Measurements from ENCODE around the gene ACO1.

ACO1 gene

GRCh38 chr9:32384002-32384363 lies 460 bp upstream of the ACO1 start:
- DNase-seq, result no peak

- no peak for DNase-seq
Measured at GRCh38 chr9:32385152-32385884, 875 bp downstream of the ACO1 start.

- DNase-seq, result no peak
Measured at GRCh38 chr9:32385885-32386283, 1.4 kb downstream of the ACO1 start.

GRCh38 chr9:32387256-32387655 lies 2.8 kb downstream of the ACO1 start:
- no peak for DNase-seq

GRCh38 chr9:32389365-32389764 lies 4.9 kb downstream of the ACO1 start:
- DNase-seq, result no peak

GRCh38 chr9:32393911-32394310 lies 9.5 kb downstream of the ACO1 start:
- DNase-seq, result no peak

- DNase-seq, result no peak
Measured at GRCh38 chr9:32394381-32395049, 10.1 kb downstream of the ACO1 start.

GRCh38 chr9:32395510-32396216 lies 11.2 kb downstream of the ACO1 start:
- DNase-seq, result no peak

- no peak for DNase-seq
Measured at GRCh38 chr9:32398207-32398606, 13.8 kb downstream of the ACO1 start.

- no peak for DNase-seq
Measured at GRCh38 chr9:32399110-32399815, 14.8 kb downstream of the ACO1 start.

- no peak for DNase-seq
Measured at GRCh38 chr9:32401488-32401887, 17.0 kb downstream of the ACO1 start.

- DNase-seq, result no peak
Measured at GRCh38 chr9:32403567-32404260, 19.3 kb downstream of the ACO1 start.

- DNase-seq, result no peak
Measured at GRCh38 chr9:32404402-32404801, 20.0 kb downstream of the ACO1 start.

- no peak for DNase-seq
Measured at GRCh38 chr9:32404856-32405255, 20.4 kb downstream of the ACO1 start.

GRCh38 chr9:32405506-32405905 lies 21.1 kb downstream of the ACO1 start:
- DNase-seq, result no peak

GRCh38 chr9:32406046-32406445 lies 21.6 kb downstream of the ACO1 start:
- no peak for DNase-seq

GRCh38 chr9:32411753-32412152 lies 27.3 kb downstream of the ACO1 start:
- DNase-seq, result no peak

- DNase-seq, result no peak
Measured at GRCh38 chr9:32412440-32412839, 28.0 kb downstream of the ACO1 start.

GRCh38 chr9:32413424-32413823 lies 29.0 kb downstream of the ACO1 start:
- DNase-seq, result no peak

- DNase-seq, result no peak
Measured at GRCh38 chr9:32414856-32415255, 30.4 kb downstream of the ACO1 start.

- DNase-seq, result peak; percentile 0
Measured at GRCh38 chr9:32419921-32420320, 35.5 kb downstream of the ACO1 start.

GRCh38 chr9:32422237-32422806 lies 37.9 kb downstream of the ACO1 start:
- no peak for DNase-seq

- DNase-seq, result no peak
Measured at GRCh38 chr9:32423371-32423770, 38.9 kb downstream of the ACO1 start.

Data from NCI-H1694 treated with DMSO at 0.1 percent for 48 hours (cell line).